ENCODE data around the gene PSMB1. TPM values are rescaled to one million over a fixed set of nuclear protein-coding genes. Genes with fewer than 3 reads are reported as not detected.

The PSMB1 gene
- total and polyA plus RNA-seq, 9 of the 15 experiments (the other 6 are each of a cell fraction or from before 2014, with no cell fraction given): 447 to 2,953 (median 884) TPM

DNA sequence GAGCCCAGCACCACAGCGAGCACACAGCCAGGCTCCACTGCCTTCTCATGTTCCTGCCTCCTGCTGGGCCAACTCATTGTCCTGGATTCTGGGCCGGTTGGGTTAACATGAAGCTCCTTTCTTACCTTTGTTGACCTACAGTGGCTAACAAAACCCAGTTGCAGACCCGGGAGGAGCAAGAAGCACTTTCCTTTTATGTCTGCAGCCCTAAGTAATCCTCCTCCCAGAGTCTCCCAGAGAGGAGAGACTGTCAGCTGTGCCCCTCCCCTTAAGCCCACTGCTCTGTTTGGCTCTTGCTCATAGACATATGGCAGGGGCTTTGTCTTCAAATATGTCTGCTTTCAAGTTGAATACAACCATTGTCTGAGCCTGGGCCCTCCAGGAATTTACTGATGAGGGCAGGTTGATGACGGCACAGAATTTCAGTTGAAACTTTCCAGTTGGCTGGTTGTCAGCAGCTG, 55.2 kb downstream of the PSMB1 start (continued):
- TF ChIP-seq, protein P1, sequence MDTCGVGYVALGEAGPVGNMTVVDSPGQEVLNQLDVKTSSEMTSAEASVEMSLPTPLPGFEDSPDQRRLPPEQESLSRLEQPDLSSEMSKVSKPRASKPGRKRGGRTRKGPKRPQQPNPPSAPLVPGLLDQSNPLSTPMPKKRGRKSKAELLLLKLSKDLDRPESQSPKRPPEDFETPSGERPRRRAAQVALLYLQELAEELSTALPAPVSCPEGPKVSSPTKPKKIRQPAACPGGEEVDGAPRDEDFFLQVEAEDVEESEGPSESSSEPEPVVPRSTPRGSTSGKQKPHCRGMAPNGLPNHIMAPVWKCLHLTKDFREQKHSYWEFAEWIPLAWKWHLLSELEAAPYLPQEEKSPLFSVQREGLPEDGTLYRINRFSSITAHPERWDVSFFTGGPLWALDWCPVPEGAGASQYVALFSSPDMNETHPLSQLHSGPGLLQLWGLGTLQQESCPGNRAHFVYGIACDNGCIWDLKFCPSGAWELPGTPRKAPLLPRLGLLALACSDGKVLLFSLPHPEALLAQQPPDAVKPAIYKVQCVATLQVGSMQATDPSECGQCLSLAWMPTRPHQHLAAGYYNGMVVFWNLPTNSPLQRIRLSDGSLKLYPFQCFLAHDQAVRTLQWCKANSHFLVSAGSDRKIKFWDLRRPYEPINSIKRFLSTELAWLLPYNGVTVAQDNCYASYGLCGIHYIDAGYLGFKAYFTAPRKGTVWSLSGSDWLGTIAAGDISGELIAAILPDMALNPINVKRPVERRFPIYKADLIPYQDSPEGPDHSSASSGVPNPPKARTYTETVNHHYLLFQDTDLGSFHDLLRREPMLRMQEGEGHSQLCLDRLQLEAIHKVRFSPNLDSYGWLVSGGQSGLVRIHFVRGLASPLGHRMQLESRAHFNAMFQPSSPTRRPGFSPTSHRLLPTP (IDR thresholded peaks at IDR 0.05; ENCODE audit: borderline replicate concordance, extremely low read depth, insufficient read length): no peak
- TF ChIP-seq, protein P2, sequence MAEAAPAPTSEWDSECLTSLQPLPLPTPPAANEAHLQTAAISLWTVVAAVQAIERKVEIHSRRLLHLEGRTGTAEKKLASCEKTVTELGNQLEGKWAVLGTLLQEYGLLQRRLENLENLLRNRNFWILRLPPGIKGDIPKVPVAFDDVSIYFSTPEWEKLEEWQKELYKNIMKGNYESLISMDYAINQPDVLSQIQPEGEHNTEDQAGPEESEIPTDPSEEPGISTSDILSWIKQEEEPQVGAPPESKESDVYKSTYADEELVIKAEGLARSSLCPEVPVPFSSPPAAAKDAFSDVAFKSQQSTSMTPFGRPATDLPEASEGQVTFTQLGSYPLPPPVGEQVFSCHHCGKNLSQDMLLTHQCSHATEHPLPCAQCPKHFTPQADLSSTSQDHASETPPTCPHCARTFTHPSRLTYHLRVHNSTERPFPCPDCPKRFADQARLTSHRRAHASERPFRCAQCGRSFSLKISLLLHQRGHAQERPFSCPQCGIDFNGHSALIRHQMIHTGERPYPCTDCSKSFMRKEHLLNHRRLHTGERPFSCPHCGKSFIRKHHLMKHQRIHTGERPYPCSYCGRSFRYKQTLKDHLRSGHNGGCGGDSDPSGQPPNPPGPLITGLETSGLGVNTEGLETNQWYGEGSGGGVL (CRISPR knock-in tag; IDR thresholded peaks at IDR 0.05): no peak
- TF ChIP-seq ZBTB8A (IDR thresholded peaks at IDR 0.05; ENCODE audit: partially characterized antibody) (no peak), NFRKB (IDR thresholded peaks at IDR 0.05; ENCODE audit: low read depth) (no peak), KLF16 (IDR thresholded peaks at IDR 0.05) (no peak), RBM39 (optimal IDR thresholded peaks at IDR 0.05; ENCODE audit: low read depth, low read length) (no peak), KHSRP (IDR thresholded peaks at IDR 0.05) (no peak), KAT7 (CRISPR knock-in tag; IDR thresholded peaks at IDR 0.05; ENCODE audit: borderline replicate concordance) (no peak), ZNF212 (CRISPR knock-in tag; IDR thresholded peaks at IDR 0.05) (no peak), RUNX1 (IDR thresholded peaks at IDR 0.05; ENCODE audit: low read depth) (no peak), TAF7 (tag; IDR thresholded peaks at IDR 0.05) (no peak), MBD2 (IDR thresholded peaks at IDR 0.05; ENCODE audit: borderline replicate concordance, low read depth) (no peak)
- TF ChIP-seq, protein P3, sequence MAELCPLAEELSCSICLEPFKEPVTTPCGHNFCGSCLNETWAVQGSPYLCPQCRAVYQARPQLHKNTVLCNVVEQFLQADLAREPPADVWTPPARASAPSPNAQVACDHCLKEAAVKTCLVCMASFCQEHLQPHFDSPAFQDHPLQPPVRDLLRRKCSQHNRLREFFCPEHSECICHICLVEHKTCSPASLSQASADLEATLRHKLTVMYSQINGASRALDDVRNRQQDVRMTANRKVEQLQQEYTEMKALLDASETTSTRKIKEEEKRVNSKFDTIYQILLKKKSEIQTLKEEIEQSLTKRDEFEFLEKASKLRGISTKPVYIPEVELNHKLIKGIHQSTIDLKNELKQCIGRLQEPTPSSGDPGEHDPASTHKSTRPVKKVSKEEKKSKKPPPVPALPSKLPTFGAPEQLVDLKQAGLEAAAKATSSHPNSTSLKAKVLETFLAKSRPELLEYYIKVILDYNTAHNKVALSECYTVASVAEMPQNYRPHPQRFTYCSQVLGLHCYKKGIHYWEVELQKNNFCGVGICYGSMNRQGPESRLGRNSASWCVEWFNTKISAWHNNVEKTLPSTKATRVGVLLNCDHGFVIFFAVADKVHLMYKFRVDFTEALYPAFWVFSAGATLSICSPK (IDR thresholded peaks at IDR 0.05; ENCODE audit: borderline replicate concordance): no peak
- TF ChIP-seq, protein P4, sequence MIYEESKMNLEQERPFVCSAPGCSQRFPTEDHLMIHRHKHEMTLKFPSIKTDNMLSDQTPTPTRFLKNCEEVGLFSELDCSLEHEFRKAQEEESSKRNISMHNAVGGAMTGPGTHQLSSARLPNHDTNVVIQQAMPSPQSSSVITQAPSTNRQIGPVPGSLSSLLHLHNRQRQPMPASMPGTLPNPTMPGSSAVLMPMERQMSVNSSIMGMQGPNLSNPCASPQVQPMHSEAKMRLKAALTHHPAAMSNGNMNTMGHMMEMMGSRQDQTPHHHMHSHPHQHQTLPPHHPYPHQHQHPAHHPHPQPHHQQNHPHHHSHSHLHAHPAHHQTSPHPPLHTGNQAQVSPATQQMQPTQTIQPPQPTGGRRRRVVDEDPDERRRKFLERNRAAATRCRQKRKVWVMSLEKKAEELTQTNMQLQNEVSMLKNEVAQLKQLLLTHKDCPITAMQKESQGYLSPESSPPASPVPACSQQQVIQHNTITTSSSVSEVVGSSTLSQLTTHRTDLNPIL (CRISPR knock-in tag; IDR thresholded peaks at IDR 0.05): no peak

Measured in K562 (cell line).